Measurements from ENCODE around the gene LRRC41. TPM values are rescaled to one million over a fixed set of nuclear protein-coding genes. Genes with fewer than 3 reads are reported as not detected.

The LRRC41 gene
- total and polyA plus RNA-seq, 2 of the 13 experiments (the other 11 are each of a cell fraction or from before 2014, with no cell fraction given): 48.1 to 53.6 TPM

GRCh38 chr1:46246548-46247435 is 56.6 kb downstream of the LRRC41 start (continued):
- TF ChIP-seq YEATS4 (CRISPR knock-in tag; IDR thresholded peaks at IDR 0.05; ENCODE audit: borderline replicate concordance) (peak; percentile 72), THAP9 (CRISPR knock-in tag; IDR thresholded peaks at IDR 0.05; ENCODE audit: borderline replicate concordance) (no peak), ZNF501 (CRISPR knock-in tag; IDR thresholded peaks at IDR 0.05) (0 out of 2 replicates have a peak, but pooled peaks have one; percentile 34), TARDBP (CRISPR knock-in tag; IDR thresholded peaks at IDR 0.05) (peak; percentile 31), ZGPAT (CRISPR knock-in tag; IDR thresholded peaks at IDR 0.05) (peak; percentile 41; the same call in 1 of the 2 replicates), PHF21A (CRISPR knock-in tag; IDR thresholded peaks at IDR 0.05) (0 out of 2 replicates have a peak, but pooled peaks have one; percentile 15), FOXO4 (CRISPR knock-in tag; conservative IDR thresholded peaks at IDR 0.05) (0 out of 2 replicates have a peak, but pooled peaks have one; percentile 75), POLR2A (IDR thresholded peaks at IDR 0.05; ENCODE audit: insufficient read depth in 1 of 2, low read depth in 2 of 2, low read length in 2 of 2) (peak; percentile 59 to 83), PAX8 (CRISPR knock-in tag; IDR thresholded peaks at IDR 0.05; ENCODE audit: borderline replicate concordance) (0 out of 2 replicates have a peak, but pooled peaks have one; percentile 51), KDM5A (IDR thresholded peaks at IDR 0.05; ENCODE audit: borderline replicate concordance, low read length) (no peak), ZNF747 (CRISPR knock-in tag; IDR thresholded peaks at IDR 0.05; ENCODE audit: borderline replicate concordance) (peak; percentile 45; the same call in 1 of the 2 replicates), MLX (CRISPR knock-in tag; IDR thresholded peaks at IDR 0.05) (0 out of 2 replicates have a peak, but pooled peaks have one; percentile 15), GATAD2A (CRISPR knock-in tag; IDR thresholded peaks at IDR 0.05) (peak; percentile 6; the same call in 1 of the 2 replicates), PHF8 (CRISPR knock-in tag; IDR thresholded peaks at IDR 0.05) (peak; percentile 72), MYPOP (CRISPR knock-in tag; IDR thresholded peaks at IDR 0.05) (0 out of 2 replicates have a peak, but pooled peaks have one; percentile 43), ZBTB10 (CRISPR knock-in tag; IDR thresholded peaks at IDR 0.05; ENCODE audit: borderline replicate concordance) (peak; percentile 29; the same call in 1 of the 2 replicates), REL (CRISPR knock-in tag; conservative IDR thresholded peaks at IDR 0.05) (no peak)
